ENCODE results near the gene OR56A3. TPM values are rescaled to one million over a fixed set of nuclear protein-coding genes. Genes with fewer than 3 reads are reported as not detected.
"Not testable (repeated sequence)": the region's sequence is repeated elsewhere in the genome, so short reads cannot be mapped to it uniquely, and the experiment has no call there.

OR56A3 gene
- total and polyA plus RNA-seq, 2 of the 4 experiments (the other 2 are of a cell fraction): not detected

- DNase-seq (no peak), ATAC-seq (ENCODE audit: low read depth) (no peak)
- Histone ChIP-seq H2BK120ac (ENCODE audit: low read depth, low read length) (no peak overlapping the region), H2AK5ac (ENCODE audit: low read depth, low read length) (no peak overlapping the region), H3K4ac (ENCODE audit: low read depth, low read length) (no peak overlapping the region), H4K91ac (ENCODE audit: insufficient read depth, low read depth, low read length) (no peak overlapping the region), H3K4me2 (ENCODE audit: low read depth, low read length) (no peak overlapping the region), H4K20me1 (ENCODE audit: insufficient read depth, low read length) (no peaks in the 10 kb centered on the region), H2AK9ac (replicated peaks; ENCODE audit: low read depth, low read length, poor library complexity) (no peak overlapping the region), H2BK20ac (ENCODE audit: low read depth, low read length) (no peak overlapping the region), H3K23ac (ENCODE audit: low read depth, low read length) (no peak overlapping the region), H2BK5ac (ENCODE audit: low read depth, low read length, poor library complexity, severe bottlenecking) (no peak overlapping the region), H3K4me1 (ENCODE audit: control insufficient read depth, insufficient read depth, low read length) (no peaks in the 10 kb centered on the region), H3K9me3 (ENCODE audit: control insufficient read depth, insufficient read depth, low read length) (no peaks in the 10 kb centered on the region), H2BK15ac (ENCODE audit: low read depth, low read length) (no peak overlapping the region), H3K14ac (replicated peaks; ENCODE audit: low read depth, low read length) (no peak overlapping the region), H3K79me1 (ENCODE audit: low read depth in 1 of 2, low read length in 2 of 2) (no peaks in the 10 kb centered on the region), H3K36me3 (ENCODE audit: control insufficient read depth, insufficient read depth, low read length) (no peaks in the 10 kb centered on the region), H3K27ac (ENCODE audit: insufficient read depth, low read length) (no peak overlapping the region), H3K56ac (ENCODE audit: extremely low read depth, insufficient read depth, low read length) (no peak overlapping the region), H3K18ac (ENCODE audit: low read depth, low read length) (no peak overlapping the region), H3K9me1 (ENCODE audit: insufficient read depth, low read length) (no peaks in the 10 kb centered on the region), H4K8ac (ENCODE audit: low read depth in 2 of 2, low read length in 2 of 2) (no peak overlapping the region), H4K5ac (ENCODE audit: low read depth, low read length) (no peak overlapping the region), H3K9ac (ENCODE audit: low read depth, low read length) (no peak overlapping the region), H2AFZ (replicated peaks; ENCODE audit: low read length, poor library complexity) (no peak overlapping the region), H3K27me3 (ENCODE audit: control insufficient read depth, insufficient read depth, low read length) (no peaks in the 10 kb centered on the region), H3K4me3 (ENCODE audit: insufficient read depth, low read depth, low read length) (no peak overlapping the region)
- no peak for TF ChIP-seq CEBPB (IDR thresholded peaks at IDR 0.05; ENCODE audit: low read depth, low read length)
- CTCF ChIA-PET: no interaction called here
- intact Hi-C loops (cut with micrococcal nuclease): loop anchor here (5.0 kb wide), 1 partner anchor 1092 kb away; no protein-coding TSS in a partner anchor
- dilution Hi-C loops (cut with HindIII; ENCODE audit: low sequenced_read_pairs, unreplicated experiment): no loop called here
- in situ Hi-C loops (cut with MboI; ENCODE audit: low sequenced_read_pairs): no loop called here
- POLR2A ChIA-PET (ENCODE audit: unreplicated experiment): no interaction called here
- BruUV-seq (replicated peaks): no TSS peak
- WGBS, 2 experiments (ENCODE audit: extremely low coverage in 2 of 2, insufficient read length in 1 of 2): no CpG with 5 or more reads among the region's 3 CpGs
Observed at GRCh38 chr11:5955586-5955985, 13.5 kb downstream of the OR56A3 start.

- DNase-seq; H2AFZ ChIP-seq (replicated peaks; ENCODE audit: low read length, poor library complexity); H2BK20ac ChIP-seq (ENCODE audit: low read depth, low read length); H3K56ac ChIP-seq (ENCODE audit: extremely low read depth, insufficient read depth, low read length); CTCF ChIA-PET; ATAC-seq (ENCODE audit: low read depth); H3K27me3 ChIP-seq (ENCODE audit: control insufficient read depth, insufficient read depth, low read length); H3K9ac ChIP-seq (ENCODE audit: low read depth, low read length); H3K36me3 ChIP-seq (ENCODE audit: control insufficient read depth, insufficient read depth, low read length); H3K4me2 ChIP-seq (ENCODE audit: low read depth, low read length); H4K20me1 ChIP-seq (ENCODE audit: insufficient read depth, low read length); BruUV-seq (replicated peaks); H2BK5ac ChIP-seq (ENCODE audit: low read depth, low read length, poor library complexity, severe bottlenecking); H2BK120ac ChIP-seq (ENCODE audit: low read depth, low read length); in situ Hi-C loops (cut with MboI; ENCODE audit: low sequenced_read_pairs); H3K18ac ChIP-seq (ENCODE audit: low read depth, low read length); H3K4ac ChIP-seq (ENCODE audit: low read depth, low read length); H3K14ac ChIP-seq (replicated peaks; ENCODE audit: low read depth, low read length); H4K5ac ChIP-seq (ENCODE audit: low read depth, low read length); POLR2A ChIA-PET (ENCODE audit: unreplicated experiment); H3K9me1 ChIP-seq (ENCODE audit: insufficient read depth, low read length); H2AK9ac ChIP-seq (replicated peaks; ENCODE audit: low read depth, low read length, poor library complexity); H3K79me1 ChIP-seq (ENCODE audit: low read depth in 1 of 2, low read length in 2 of 2); H3K27ac ChIP-seq (ENCODE audit: insufficient read depth, low read length); H3K9me3 ChIP-seq (ENCODE audit: control insufficient read depth, insufficient read depth, low read length); H4K91ac ChIP-seq (ENCODE audit: insufficient read depth, low read depth, low read length); dilution Hi-C loops (cut with HindIII; ENCODE audit: low sequenced_read_pairs, unreplicated experiment); H3K4me3 ChIP-seq (ENCODE audit: insufficient read depth, low read depth, low read length); H2AK5ac ChIP-seq (ENCODE audit: low read depth, low read length); H4K8ac ChIP-seq (ENCODE audit: low read depth in 2 of 2, low read length in 2 of 2); H3K23ac ChIP-seq (ENCODE audit: low read depth, low read length); H2BK15ac ChIP-seq (ENCODE audit: low read depth, low read length); H3K4me1 ChIP-seq (ENCODE audit: control insufficient read depth, insufficient read depth, low read length): not testable (repeated sequence)
- intact Hi-C loops (cut with micrococcal nuclease): loop anchor here (10.0 kb wide), 1 partner anchor 764 kb away; no protein-coding TSS in a partner anchor
- WGBS, 2 experiments (ENCODE audit: extremely low coverage in 2 of 2, insufficient read length in 1 of 2): 74% methylated on average over 7 of the region's 40 CpGs; no CpG with 5 or more reads in 1 of the 2 experiments
Observed at GRCh38 chr11:5960704-5961320, 18.8 kb downstream of the OR56A3 start.
